ENCODE results near the gene FAM20C. TPM values are rescaled to one million over a fixed set of nuclear protein-coding genes. Genes with fewer than 3 reads are reported as not detected.

The FAM20C gene
- total RNA-seq (10 to 100 TPM; 28.1 to 47.6 (median 43.6) TPM), polyA plus RNA-seq (10 to 100 TPM; 15.6 to 18.3 (median 16.5) TPM)
- long read RNA-seq, donor 1, transcript FAM20C-201 (10 exons, 2,751 nt) = major isoform, 78 of 102 reads
- long read RNA-seq, donor 1, partial matches to known transcripts = 10 of 102 reads
- long read RNA-seq, donor 1, other reads (novel, unspliced or antisense) = 12 of 102 reads
- long read RNA-seq, donor 2, transcript FAM20C-201 (10 exons, 2,751 nt) = major isoform, 126 of 151 reads
- long read RNA-seq, donor 2, partial matches to known transcripts = 14 of 151 reads
- long read RNA-seq, donor 2, other reads (novel, unspliced or antisense) = 10 of 151 reads

DNA sequence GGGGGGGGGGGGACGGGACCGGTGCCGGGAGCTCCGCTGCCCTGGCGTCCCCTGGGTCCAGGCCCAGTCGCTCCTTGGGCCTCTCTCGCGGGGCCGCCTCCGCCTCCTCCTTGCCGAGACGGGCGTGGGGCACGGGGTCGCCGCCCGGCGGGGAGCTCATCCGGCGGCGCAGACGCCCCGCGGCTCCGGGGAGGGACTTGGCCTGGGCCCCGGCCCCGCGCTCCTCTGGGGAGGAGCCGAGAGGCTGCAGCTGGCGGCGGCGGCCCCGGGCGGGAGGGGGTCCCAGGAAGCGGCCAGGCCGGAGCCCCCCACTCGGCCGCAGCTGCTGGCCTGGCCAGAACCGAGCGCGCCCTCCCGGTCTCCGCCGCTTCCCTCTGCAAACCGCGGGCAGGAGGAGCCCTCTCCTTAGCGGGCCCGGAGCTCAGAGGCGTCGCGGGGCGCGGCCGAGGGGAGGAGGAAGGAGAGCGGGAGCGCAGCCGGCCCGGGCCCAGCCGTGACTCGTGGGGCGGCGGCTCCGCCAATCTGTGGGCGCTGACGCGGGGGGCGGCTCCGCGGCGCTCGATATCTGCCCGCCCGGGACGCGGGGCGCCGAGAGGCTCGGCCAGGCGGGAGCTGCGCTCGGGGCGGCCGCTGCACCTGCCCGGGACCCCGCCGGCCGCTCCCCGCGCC lies at the start of gene FAM20C:
Gene FAM20C, plus strand, starts transcription at position 591 of the 669 bp plus-strand sequence. CDS start 629 bp downstream, outside the sequence.
- H3K4me1 ChIP-seq = peaks cover 32% of the 10 kb centered on the region
- peaks cover 0 to 22% of the 10 kb centered on the region in 2 donors for H3K36me3 ChIP-seq (ENCODE audit: insufficient read depth in 1 of 2, low read depth in 1 of 2)
- WGBS, 3 donors = 0 to 1% (median 0%) methylated on average over 21 to 85 of the region's 89 CpGs
- ATAC-seq (peak; percentile 81 to 84 (median 82)), DNase-seq (peak; percentile 90 to 93)
- no peaks in the 10 kb centered on the region for H3K27me3 ChIP-seq (ENCODE audit: insufficient read depth in 3 of 3, low read length in 2 of 3)
- H3K27ac ChIP-seq = peak within 1 kb of the TSS; percentile 93
- H3K9me3 ChIP-seq = no peaks in the 10 kb centered on the region
- intact Hi-C loops (cut with DNase I) = loop anchor here (1.0 to 5.0 kb wide), 3 partner anchors 37 to 40 kb away; no protein-coding TSS in a partner anchor
- H3K4me3 ChIP-seq = peak within 1 kb of the TSS; percentile 84
- TF ChIP-seq, protein P1, sequence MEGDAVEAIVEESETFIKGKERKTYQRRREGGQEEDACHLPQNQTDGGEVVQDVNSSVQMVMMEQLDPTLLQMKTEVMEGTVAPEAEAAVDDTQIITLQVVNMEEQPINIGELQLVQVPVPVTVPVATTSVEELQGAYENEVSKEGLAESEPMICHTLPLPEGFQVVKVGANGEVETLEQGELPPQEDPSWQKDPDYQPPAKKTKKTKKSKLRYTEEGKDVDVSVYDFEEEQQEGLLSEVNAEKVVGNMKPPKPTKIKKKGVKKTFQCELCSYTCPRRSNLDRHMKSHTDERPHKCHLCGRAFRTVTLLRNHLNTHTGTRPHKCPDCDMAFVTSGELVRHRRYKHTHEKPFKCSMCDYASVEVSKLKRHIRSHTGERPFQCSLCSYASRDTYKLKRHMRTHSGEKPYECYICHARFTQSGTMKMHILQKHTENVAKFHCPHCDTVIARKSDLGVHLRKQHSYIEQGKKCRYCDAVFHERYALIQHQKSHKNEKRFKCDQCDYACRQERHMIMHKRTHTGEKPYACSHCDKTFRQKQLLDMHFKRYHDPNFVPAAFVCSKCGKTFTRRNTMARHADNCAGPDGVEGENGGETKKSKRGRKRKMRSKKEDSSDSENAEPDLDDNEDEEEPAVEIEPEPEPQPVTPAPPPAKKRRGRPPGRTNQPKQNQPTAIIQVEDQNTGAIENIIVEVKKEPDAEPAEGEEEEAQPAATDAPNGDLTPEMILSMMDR (IDR thresholded peaks at IDR 0.05) = no peak

DNA sequence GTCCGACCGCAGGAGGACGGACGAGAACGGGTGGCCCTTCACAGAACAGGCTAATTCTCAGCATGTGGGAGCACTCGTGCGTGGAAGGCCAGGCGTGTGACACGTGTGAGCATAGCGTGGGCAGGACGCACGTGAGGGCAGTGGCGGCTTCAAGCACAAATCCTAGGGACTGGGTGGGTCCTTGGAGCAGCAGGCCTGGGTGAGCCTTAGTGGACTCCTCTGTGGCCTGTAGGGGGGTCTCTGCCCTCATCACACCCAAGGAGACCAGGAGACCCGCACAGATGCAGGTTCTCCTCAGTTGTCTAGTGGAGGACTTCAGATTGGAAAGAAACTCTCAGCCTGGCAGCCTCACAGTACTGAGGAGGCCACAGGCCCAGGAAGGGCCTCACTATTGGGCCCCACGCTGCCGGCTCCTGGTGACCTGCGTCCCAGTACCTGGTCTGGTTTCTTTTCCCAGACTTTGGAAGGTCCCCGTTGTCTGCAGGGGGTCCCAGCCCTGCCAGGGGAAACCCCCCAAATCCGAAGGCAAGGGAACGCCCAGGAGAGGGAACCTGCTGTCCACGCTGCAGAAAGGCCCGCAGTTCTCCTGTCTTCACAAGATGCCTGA lies 49.1 kb upstream of the FAM20C start:
- no peaks in the 10 kb centered on the region for H3K27me3 ChIP-seq (ENCODE audit: insufficient read depth in 3 of 3, low read length in 2 of 3)
- peaks cover 9% of the 10 kb centered on the region for H3K4me1 ChIP-seq
- peaks cover 0 to 11% of the 10 kb centered on the region in 2 donors for H3K36me3 ChIP-seq (ENCODE audit: insufficient read depth in 1 of 2, low read depth in 1 of 2)
- no peak overlapping the region for H3K27ac ChIP-seq
- H3K4me3 ChIP-seq = no peak overlapping the region
- DNase-seq (peak in 1 of 2 donors; percentile 34), ATAC-seq (no peak)
- 89 to 90% (median 90%) methylated on average over 22 of the region's 22 CpGs for WGBS, 3 donors
- intact Hi-C loops (cut with DNase I) = no loop called here
- TF ChIP-seq, protein P1 (IDR thresholded peaks at IDR 0.05) = no peak
- no peaks in the 10 kb centered on the region for H3K9me3 ChIP-seq

DNA sequence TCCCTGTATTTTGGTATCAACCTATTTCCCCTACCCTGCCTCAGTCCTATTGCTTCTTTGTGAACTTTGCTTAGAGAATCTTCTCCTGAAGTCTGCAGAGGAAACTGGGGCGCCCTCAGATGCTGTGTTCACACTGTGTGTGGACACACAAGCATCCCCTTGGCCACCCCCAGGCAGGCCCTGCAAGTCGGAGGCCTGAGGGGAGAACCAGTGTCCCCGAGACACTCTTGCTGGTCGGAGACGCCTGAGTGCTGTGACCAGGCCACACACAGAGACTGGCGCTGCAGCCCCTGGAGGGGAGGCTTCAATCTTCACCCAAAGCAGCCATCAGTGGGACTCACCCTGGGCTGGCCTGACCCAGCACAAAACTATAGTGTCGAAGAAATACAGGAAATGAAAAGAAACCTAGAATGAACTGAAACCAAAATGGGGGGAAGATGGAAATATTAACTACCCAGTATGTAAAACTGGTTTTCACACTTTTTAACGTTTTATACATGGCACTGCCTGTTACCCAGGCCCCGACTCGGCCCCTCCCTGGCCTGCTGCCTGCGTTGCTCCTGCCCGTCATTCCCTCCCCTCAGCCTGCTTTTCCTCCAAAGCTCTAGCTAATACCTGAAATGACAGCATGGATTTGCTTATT lies 48.4 kb upstream of the FAM20C start:
- TF ChIP-seq, protein P1 (IDR thresholded peaks at IDR 0.05) = no peak
- Histone ChIP-seq H3K27me3 (ENCODE audit: insufficient read depth in 3 of 3, low read length in 2 of 3) (no peaks in the 10 kb centered on the region), H3K36me3 (ENCODE audit: insufficient read depth in 1 of 2, low read depth in 1 of 2) (peaks cover 0 to 11% of the 10 kb centered on the region in 2 donors), H3K4me3 (no peak overlapping the region), H3K4me1 (peaks cover 13% of the 10 kb centered on the region), H3K27ac (no peak overlapping the region), H3K9me3 (no peaks in the 10 kb centered on the region)
- ATAC-seq = no peak
- peak in 1 of 2 donors; percentile 37 for DNase-seq
- intact Hi-C loops (cut with DNase I) = no loop called here
- WGBS, 3 donors = 86 to 92% (median 87%) methylated on average over 12 of the region's 12 CpGs

DNA sequence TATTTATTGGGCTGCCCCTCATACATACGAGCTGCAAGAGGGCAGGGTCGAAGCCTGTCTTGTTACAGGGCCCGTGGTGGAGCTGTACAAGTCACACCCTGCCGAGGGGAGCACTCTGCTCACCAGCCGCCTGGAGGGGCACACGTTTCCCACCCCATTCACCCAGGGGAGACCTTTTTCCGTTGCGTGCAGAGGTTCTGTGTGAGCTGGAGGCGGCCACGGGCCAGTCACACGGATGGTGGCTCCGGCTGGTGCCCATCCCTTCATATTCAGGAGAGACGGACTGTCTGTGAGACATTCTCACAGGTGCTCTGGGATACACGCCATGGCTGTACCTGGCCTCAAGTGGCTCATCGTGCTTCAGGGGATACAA lies 47.9 kb upstream of the FAM20C start:
- H3K9me3 ChIP-seq = no peaks in the 10 kb centered on the region
- no peak for ATAC-seq
- no peak overlapping the region for H3K4me3 ChIP-seq
- TF ChIP-seq, protein P1 (IDR thresholded peaks at IDR 0.05) = no peak
- peaks cover 0 to 11% of the 10 kb centered on the region in 2 donors for H3K36me3 ChIP-seq (ENCODE audit: insufficient read depth in 1 of 2, low read depth in 1 of 2)
- peaks cover 13% of the 10 kb centered on the region for H3K4me1 ChIP-seq
- DNase-seq = peak in 1 of 2 donors; percentile 29
- intact Hi-C loops (cut with DNase I) = no loop called here
- no peaks in the 10 kb centered on the region for H3K27me3 ChIP-seq (ENCODE audit: insufficient read depth in 3 of 3, low read length in 2 of 3)
- H3K27ac ChIP-seq = no peak overlapping the region
- WGBS, 3 donors = 92 to 94% (median 92%) methylated on average over 15 of the region's 15 CpGs

All from psoas muscle (tissue), 8 donors.